GM12878 (cell line): ENCODE results near the gene UBTF. TPM values are rescaled to one million over a fixed set of nuclear protein-coding genes. Genes with fewer than 3 reads are reported as not detected.

ENCODE experiments used
- ATAC-seq: fragments of 200-7000 bp; cut with Tn5 transposase; 3 replicates; pipeline ENCODE4 v1.9.1; 2020; ENCODE audit warnings: mild to moderate bottlenecking, moderate library complexity
- BruUV-seq: library from RNA; stranded (reverse); fragments of 400-500 nt; replicated peaks from 2 replicates; lab custom pipeline; 2021; lab: Mats Ljungman, UMichigan
- CTCF ChIA-PET: fragments of 300-600 bp; sonication (Branson Sonifier 250); formaldehyde crosslinking; extraction: SDS; loops from one replicate; lab custom pipeline; 2021; ENCODE audit warnings: inconsistent platforms; lab: Yijun Ruan, JAX
- POLR2A ChIA-PET: fragments of 350-600 bp; formaldehyde crosslinking; extraction: SDS; loops from one replicate; lab custom pipeline; 2021; ENCODE audit warnings: inconsistent platforms; lab: Charles Lee
- RAD21 ChIA-PET: fragments of 300-600 bp; sonication (Branson Sonifier 250); formaldehyde crosslinking; loops from one replicate; lab custom pipeline; 2023; ENCODE audit warnings: antibody characterized with exemption; ENCODE audit not compliant: unreplicated experiment; lab: Charles Lee
- SMC1A ChIA-PET: fragments of 300-600 bp; sonication (Branson Sonifier 250); formaldehyde crosslinking; loops from one replicate; lab custom pipeline; 2023; ENCODE audit not compliant: unreplicated experiment, uncharacterized antibody; lab: Charles Lee
- DNase-seq: peaks from one replicate; pipeline ENCODE4 v3.0.0-alpha.2; 2011; ENCODE audit warnings: low read depth, low spot score
- FAIRE-seq: peaks from 3 replicates; lab custom pipeline; 2011; peaks lifted over from hg19 to GRCh38; lab: Jason Lieb, UNC
- H2AFZ ChIP-seq: 2 replicates; pipeline ENCODE4 v1.6.0; 2011; ENCODE audit warnings: low read depth, low read length, control low read depth; ENCODE audit not compliant: control insufficient read depth
- H3K27ac ChIP-seq: 2 replicates; pipeline ENCODE4 v1.5.1; 2011; ENCODE audit warnings: control low read depth; ENCODE audit not compliant: control insufficient read depth, insufficient read depth
- H3K27me3 ChIP-seq, 2 experiments: replicated peaks in 1 of 2; 2 replicates each; pipeline versions ENCODE4 v1.6.0 to v1.6.1; 2011; ENCODE audit warnings: low read length in 1 of 2; ENCODE audit not compliant: control insufficient read depth in 2 of 2, insufficient read depth in 2 of 2
- H3K36me3 ChIP-seq, 2 experiments: 2 replicates each; pipeline ENCODE4 v1.5.1; 2011; ENCODE audit warnings: low read length in 1 of 2; ENCODE audit not compliant: control insufficient read depth in 2 of 2, insufficient read depth in 2 of 2
- H3K4me1 ChIP-seq: 2 replicates; pipeline ENCODE4 v1.6.1; 2011; ENCODE audit warnings: mild to moderate bottlenecking, low read length, moderate library complexity, mixed read lengths; ENCODE audit not compliant: control insufficient read depth, insufficient read depth
- H3K4me2 ChIP-seq: 2 replicates; pipeline ENCODE4 v1.6.0; 2011; ENCODE audit warnings: control low read depth; ENCODE audit not compliant: control insufficient read depth, insufficient read depth
- H3K4me3 ChIP-seq: fragments of 200-600 bp; sonication (generic); 2 replicates; pipeline ENCODE4 v1.5.1; 2016
- H3K79me2 ChIP-seq: 2 replicates; pipeline ENCODE4 v1.6.0; 2011; ENCODE audit warnings: low read length; ENCODE audit not compliant: control insufficient read depth, insufficient read depth
- H3K9ac ChIP-seq: 2 replicates; pipeline ENCODE4 v1.8.0; 2011; ENCODE audit warnings: low read length, control low read depth, mixed read lengths; ENCODE audit not compliant: control insufficient read depth, insufficient read depth
- H3K9me3 ChIP-seq: replicated peaks from 3 replicates; pipeline ENCODE4 v1.5.1; 2011; ENCODE audit warnings: mild to moderate bottlenecking, low read length; ENCODE audit not compliant: control insufficient read depth, insufficient read depth
- H4K20me1 ChIP-seq: 2 replicates; pipeline ENCODE4 v1.6.0; 2011; ENCODE audit not compliant: control insufficient read depth, insufficient read depth
- CHD2 ChIP-seq: IDR thresholded peaks from 2 replicates; pipeline ENCODE4 v1.6.1; 2011; ENCODE audit warnings: low read depth, low read length, improper control_type of control experiment, borderline replicate concordance
- E2F4 ChIP-seq: IDR thresholded peaks from 2 replicates; pipeline ENCODE4 v1.6.1; 2012; ENCODE audit warnings: low read depth, low read length, improper control_type of control experiment
- MLLT1 ChIP-seq: fragments of 450-650 bp; IDR thresholded peaks from 2 replicates; pipeline ENCODE4 v1.6.1; 2016; ENCODE audit warnings: mild to moderate bottlenecking
- NBN ChIP-seq: fragments of 450-650 bp; IDR thresholded peaks from 2 replicates; pipeline ENCODE4 v1.6.1; 2016
- RUNX3 ChIP-seq: IDR thresholded peaks from 2 replicates; pipeline ENCODE4 v1.6.1; 2012; ENCODE audit warnings: low read length, inconsistent platforms
- SPI1 ChIP-seq: IDR thresholded peaks from 2 replicates; pipeline ENCODE4 v1.6.1; 2011; ENCODE audit warnings: low read depth, mild to moderate bottlenecking, low read length, moderate library complexity, borderline replicate concordance; ENCODE audit not compliant: insufficient read depth
- ZBED1 ChIP-seq: IDR thresholded peaks from 2 replicates; pipeline ENCODE4 v1.6.1; 2016; ENCODE audit warnings: borderline replicate concordance
- ZBTB4 ChIP-seq: fragments of 450-650 bp; formaldehyde crosslinking; IDR thresholded peaks from 2 replicates; pipeline ENCODE4 v1.4.0; 2022; ENCODE audit warnings: mild to moderate bottlenecking, moderate library complexity
- WGBS: methylation state at CpG from one replicate; pipeline ENCODE4 v1.1.6; 2016; ENCODE audit warnings: low lambda C conversion rate; ENCODE audit not compliant: insufficient replicate concordance, insufficient coverage; ENCODE audit errors: missing lambda C conversion rate; 5-methylcytosine and 5-hydroxymethylcytosine counted together
- in situ Hi-C: fragments of 300-500 bp; cut with MboI; formaldehyde crosslinking; loops from 9 replicates; pipeline ENCODE4 v1.14.3; 2018; ENCODE audit warnings: mixed read lengths
- intact Hi-C: fragments of 100-400 bp; cut with micrococcal nuclease; formaldehyde crosslinking; loops from one replicate; pipeline ENCODE4 v1.14.2; 2022; ENCODE audit not compliant: unreplicated experiment
- polyA plus RNA-seq, 11 experiments: library from polyadenylated mRNA; depleted of rRNA in 4 of 11; unstranded in 6 of 11; stranded (reverse) in 5 of 11; fragments of >200 nt; fragmentation: Nextera tagmentation in 4 of 11; fragmentation: Illumina TruSeq in 1 of 11; extraction: Ambion mirVana in 4 of 11; extraction: Trizol in 1 of 11; gene quantifications; 1 replicate in 1 of 11; 2 replicates in 10 of 11; pipeline versions ENCODE4 v1.2.1 to v1.2.3, GENCODE V29; 2011 to 2016; ENCODE audit warnings: inconsistent platforms in 2 of 11, missing spikeins in 2 of 11, low read depth in 1 of 11
- total RNA-seq, 4 experiments: library from RNA; depleted of rRNA in 3 of 4; stranded (reverse); fragments of >200 nt in 3 of 4; fragmentation: Illumina TruSeq in 1 of 4; extraction: Trizol in 1 of 4; gene quantifications; 2 replicates each; pipeline versions ENCODE4 v1.2.1 to v1.2.3, GENCODE V29; 2013 to 2021
- TF ChIP-seq, protein P1 (sequence below): fragments of 450-650 bp; IDR thresholded peaks from 2 replicates; pipeline ENCODE4 v1.6.1; 2017; ENCODE audit warnings: low read depth, mild to moderate bottlenecking, moderate library complexity
- TF ChIP-seq, protein P2 (sequence below): fragments of 450-650 bp; IDR thresholded peaks from 2 replicates; pipeline ENCODE4 v1.6.1; 2016; ENCODE audit warnings: mild to moderate bottlenecking, moderate library complexity, borderline replicate concordance

The UBTF gene
- total and polyA plus RNA-seq, 10 of the 15 experiments (the other 5 are each of a cell fraction or from before 2014, with no cell fraction given): 2.2 to 124 (median 79.6) TPM

DNA sequence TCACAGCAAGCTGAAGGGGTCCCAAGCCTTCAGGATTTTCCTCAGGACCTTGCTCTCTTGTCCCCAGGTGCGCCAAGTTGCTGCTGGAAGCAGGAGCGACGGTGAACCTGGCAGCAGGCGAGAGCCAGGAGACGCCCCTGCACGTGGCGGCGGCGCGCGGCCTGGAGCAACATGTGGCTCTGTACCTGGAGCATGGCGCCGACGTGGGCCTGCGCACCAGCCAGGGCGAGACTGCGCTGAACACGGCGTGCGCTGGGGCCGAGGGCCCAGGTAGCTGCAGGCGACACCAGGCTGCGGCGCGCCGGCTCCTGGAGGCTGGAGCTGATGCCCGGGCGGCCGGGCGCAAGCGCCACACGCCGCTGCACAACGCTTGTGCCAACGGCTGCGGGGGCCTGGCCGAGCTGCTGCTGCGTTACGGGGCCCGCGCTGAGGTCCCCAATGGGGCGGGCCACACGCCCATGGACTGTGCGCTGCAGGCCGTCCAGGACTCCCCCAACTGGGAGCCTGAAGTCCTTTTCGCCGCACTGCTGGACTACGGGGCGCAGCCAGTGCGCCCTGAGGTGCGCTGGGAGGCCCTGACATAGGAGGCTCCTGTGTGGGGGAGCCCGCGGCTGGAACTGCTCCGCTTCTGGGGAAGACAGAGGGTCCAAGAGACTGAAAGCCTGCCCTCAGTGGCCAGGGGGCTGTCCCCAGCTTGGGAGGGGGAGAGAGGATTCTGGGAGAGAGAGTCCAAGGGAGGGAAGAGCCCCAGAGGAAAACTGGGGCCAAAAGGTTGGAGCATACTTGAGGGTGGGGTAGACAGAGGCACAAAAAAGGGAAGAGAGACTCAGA, 42.6 kb downstream of the UBTF start:
- H3K4me1 ChIP-seq: no peaks in the 10 kb centered on the region
- H3K4me3 ChIP-seq: no peak overlapping the region
- FAIRE-seq (no peak), DNase-seq (no peak), ATAC-seq (no peak)
- H3K9me3 ChIP-seq: no peaks in the 10 kb centered on the region
- H3K9ac ChIP-seq: no peak overlapping the region
- H3K27ac ChIP-seq: no peak overlapping the region
- no peak overlapping the region for H3K4me2 ChIP-seq
- WGBS: 98% methylated on average over 53 of the region's 54 CpGs
- H2AFZ ChIP-seq: no peak overlapping the region
- intact Hi-C loops: no loop called here
- peaks cover 4 to 7% of the 10 kb centered on the region in 2 experiments for H3K36me3 ChIP-seq
- ChIA-PET CTCF (interaction anchor here (0.9 to 1.3 kb wide), 2 partner anchors 27 to 33 kb away, joined by 3 read pairs; no protein-coding TSS in a partner anchor), SMC1A (no interaction called here), RAD21 (interaction anchor here (0.5 kb wide), 1 partner anchor 171 kb away, joined by 3 read pairs; no protein-coding TSS in a partner anchor), POLR2A (no interaction called here)
- in situ Hi-C loops: no loop called here
- BruUV-seq: no TSS peak
- no peaks in the 10 kb centered on the region for H4K20me1 ChIP-seq
- H3K79me2 ChIP-seq: no peaks in the 10 kb centered on the region
- H3K27me3 ChIP-seq: no peaks in the 10 kb centered on the region
- TF ChIP-seq MLLT1: no peak
- TF ChIP-seq, protein P1, sequence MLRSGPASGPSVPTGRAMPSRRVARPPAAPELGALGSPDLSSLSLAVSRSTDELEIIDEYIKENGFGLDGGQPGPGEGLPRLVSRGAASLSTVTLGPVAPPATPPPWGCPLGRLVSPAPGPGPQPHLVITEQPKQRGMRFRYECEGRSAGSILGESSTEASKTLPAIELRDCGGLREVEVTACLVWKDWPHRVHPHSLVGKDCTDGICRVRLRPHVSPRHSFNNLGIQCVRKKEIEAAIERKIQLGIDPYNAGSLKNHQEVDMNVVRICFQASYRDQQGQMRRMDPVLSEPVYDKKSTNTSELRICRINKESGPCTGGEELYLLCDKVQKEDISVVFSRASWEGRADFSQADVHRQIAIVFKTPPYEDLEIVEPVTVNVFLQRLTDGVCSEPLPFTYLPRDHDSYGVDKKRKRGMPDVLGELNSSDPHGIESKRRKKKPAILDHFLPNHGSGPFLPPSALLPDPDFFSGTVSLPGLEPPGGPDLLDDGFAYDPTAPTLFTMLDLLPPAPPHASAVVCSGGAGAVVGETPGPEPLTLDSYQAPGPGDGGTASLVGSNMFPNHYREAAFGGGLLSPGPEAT: no peak
- no peak for TF ChIP-seq CHD2
- no peak for TF ChIP-seq E2F4
- no peak for TF ChIP-seq ZBED1
- TF ChIP-seq ZBTB4 (CRISPR knock-in tag): no peak
- TF ChIP-seq NBN: no peak
- no peak for TF ChIP-seq SPI1
- TF ChIP-seq, protein P2, sequence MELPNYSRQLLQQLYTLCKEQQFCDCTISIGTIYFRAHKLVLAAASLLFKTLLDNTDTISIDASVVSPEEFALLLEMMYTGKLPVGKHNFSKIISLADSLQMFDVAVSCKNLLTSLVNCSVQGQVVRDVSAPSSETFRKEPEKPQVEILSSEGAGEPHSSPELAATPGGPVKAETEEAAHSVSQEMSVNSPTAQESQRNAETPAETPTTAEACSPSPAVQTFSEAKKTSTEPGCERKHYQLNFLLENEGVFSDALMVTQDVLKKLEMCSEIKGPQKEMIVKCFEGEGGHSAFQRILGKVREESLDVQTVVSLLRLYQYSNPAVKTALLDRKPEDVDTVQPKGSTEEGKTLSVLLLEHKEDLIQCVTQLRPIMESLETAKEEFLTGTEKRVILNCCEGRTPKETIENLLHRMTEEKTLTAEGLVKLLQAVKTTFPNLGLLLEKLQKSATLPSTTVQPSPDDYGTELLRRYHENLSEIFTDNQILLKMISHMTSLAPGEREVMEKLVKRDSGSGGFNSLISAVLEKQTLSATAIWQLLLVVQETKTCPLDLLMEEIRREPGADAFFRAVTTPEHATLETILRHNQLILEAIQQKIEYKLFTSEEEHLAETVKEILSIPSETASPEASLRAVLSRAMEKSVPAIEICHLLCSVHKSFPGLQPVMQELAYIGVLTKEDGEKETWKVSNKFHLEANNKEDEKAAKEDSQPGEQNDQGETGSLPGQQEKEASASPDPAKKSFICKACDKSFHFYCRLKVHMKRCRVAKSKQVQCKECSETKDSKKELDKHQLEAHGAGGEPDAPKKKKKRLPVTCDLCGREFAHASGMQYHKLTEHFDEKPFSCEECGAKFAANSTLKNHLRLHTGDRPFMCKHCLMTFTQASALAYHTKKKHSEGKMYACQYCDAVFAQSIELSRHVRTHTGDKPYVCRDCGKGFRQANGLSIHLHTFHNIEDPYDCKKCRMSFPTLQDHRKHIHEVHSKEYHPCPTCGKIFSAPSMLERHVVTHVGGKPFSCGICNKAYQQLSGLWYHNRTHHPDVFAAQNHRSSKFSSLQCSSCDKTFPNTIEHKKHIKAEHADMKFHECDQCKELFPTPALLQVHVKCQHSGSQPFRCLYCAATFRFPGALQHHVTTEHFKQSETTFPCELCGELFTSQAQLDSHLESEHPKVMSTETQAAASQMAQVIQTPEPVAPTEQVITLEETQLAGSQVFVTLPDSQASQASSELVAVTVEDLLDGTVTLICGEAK: no peak
- no peak for TF ChIP-seq RUNX3
